WTC11 (cell line): ENCODE measurements around the gene MSH3. TPM values are rescaled to one million over a fixed set of nuclear protein-coding genes. Genes with fewer than 3 reads are reported as not detected.

Experiments used
- ATAC-seq: fragments of 200-7000 bp; cut with Tn5 transposase; 2 replicates; pipeline ENCODE4 v1.10.0; 2021; ENCODE audit warnings: mild to moderate bottlenecking, moderate library complexity
- CTCF ChIA-PET: fragments of 300-600 bp; sonication (Branson Sonifier 250); formaldehyde crosslinking; loops from one replicate; lab custom pipeline; 2021; ENCODE audit warnings: antibody characterized with exemption; lab: Charles Lee
- POLR2A ChIA-PET: fragments of 350-600 bp; sonication (Branson Sonifier 250); formaldehyde crosslinking; loops from one replicate; lab custom pipeline; 2021; ENCODE audit warnings: antibody characterized with exemption; lab: Charles Lee
- DNase-seq: peaks from one replicate; pipeline ENCODE4 v3.0.0; 2021; ENCODE audit warnings: low spot score
- H3K27ac Mint-ChIP-seq: 2 replicates; pipeline ENCODE4 v1.8.0; 2021; ENCODE audit warnings: mixed read lengths
- H3K27me3 Mint-ChIP-seq: 2 replicates; pipeline ENCODE4 v1.8.0; 2021; ENCODE audit warnings: low read depth, mild to moderate bottlenecking, moderate library complexity, mixed read lengths
- H3K36me3 Mint-ChIP-seq: 2 replicates; pipeline ENCODE4 v1.8.0; 2021; ENCODE audit warnings: mixed read lengths
- H3K4me1 Mint-ChIP-seq: 2 replicates; pipeline ENCODE4 v1.8.0; 2022; ENCODE audit warnings: mixed read lengths
- H3K4me3 Mint-ChIP-seq: 2 replicates; pipeline ENCODE4 v1.8.0; 2021; ENCODE audit warnings: mild to moderate bottlenecking, moderate library complexity, mixed read lengths
- H3K9me3 Mint-ChIP-seq: 2 replicates; pipeline ENCODE4 v1.8.0; 2021; ENCODE audit warnings: mixed read lengths
- AFF4 ChIP-seq: sonication (generic); formaldehyde crosslinking; IDR thresholded peaks from 2 replicates; pipeline ENCODE4 v1.8.1; 2023; ENCODE audit warnings: mild to moderate bottlenecking, missing genetic modification reagents, borderline replicate concordance
- ARID4B ChIP-seq: sonication (generic); formaldehyde crosslinking; IDR thresholded peaks from 2 replicates; pipeline ENCODE4 v1.8.0; 2023; ENCODE audit warnings: missing genetic modification reagents, mild to moderate bottlenecking, borderline replicate concordance
- ATF1 ChIP-seq: sonication (generic); formaldehyde crosslinking; IDR thresholded peaks from 2 replicates; pipeline ENCODE4 v1.8.1; 2023; ENCODE audit warnings: mild to moderate bottlenecking, moderate library complexity, missing genetic modification reagents
- ATF2 ChIP-seq: sonication (generic); formaldehyde crosslinking; IDR thresholded peaks from 2 replicates; pipeline ENCODE4 v1.8.1; 2022; ENCODE audit warnings: low read depth, missing genetic modification reagents, borderline replicate concordance
- E2F1 ChIP-seq: sonication (generic); formaldehyde crosslinking; IDR thresholded peaks from 2 replicates; pipeline ENCODE4 v1.8.0; 2022; ENCODE audit warnings: mild to moderate bottlenecking, missing genetic modification reagents
- ESRRA ChIP-seq: sonication (generic); formaldehyde crosslinking; IDR thresholded peaks from 2 replicates; pipeline ENCODE4 v1.8.1; 2022; ENCODE audit warnings: mild to moderate bottlenecking, missing genetic modification reagents, borderline replicate concordance
- HMGXB4 ChIP-seq: sonication (generic); formaldehyde crosslinking; IDR thresholded peaks from 2 replicates; pipeline ENCODE4 v1.8.1; 2023; ENCODE audit warnings: mild to moderate bottlenecking, moderate library complexity, missing genetic modification reagents
- KAT7 ChIP-seq: sonication (generic); formaldehyde crosslinking; IDR thresholded peaks from 2 replicates; pipeline ENCODE4 v1.8.1; 2023; ENCODE audit warnings: missing genetic modification reagents, mild to moderate bottlenecking, borderline replicate concordance
- MXD4 ChIP-seq: fragments of 250-450 bp; sonication (Bioruptor Pico); IDR thresholded peaks from 2 replicates; pipeline ENCODE4 v1.8.0; 2021; ENCODE audit warnings: mild to moderate bottlenecking, moderate library complexity, borderline replicate concordance
- NR1H2 ChIP-seq: sonication (generic); formaldehyde crosslinking; IDR thresholded peaks from 2 replicates; pipeline ENCODE4 v1.9.0; 2021; ENCODE audit warnings: mild to moderate bottlenecking, moderate library complexity, missing genetic modification reagents
- NR3C1 ChIP-seq: sonication (generic); formaldehyde crosslinking; conservative IDR thresholded peaks from 2 replicates; pipeline ENCODE4 v1.8.1; 2023; ENCODE audit warnings: low read depth, mild to moderate bottlenecking, missing genetic modification reagents
- RELA ChIP-seq: sonication (generic); formaldehyde crosslinking; IDR thresholded peaks from 2 replicates; pipeline ENCODE4 v1.8.1; 2022; ENCODE audit warnings: missing genetic modification reagents, mild to moderate bottlenecking, borderline replicate concordance
- USF2 ChIP-seq: sonication (generic); formaldehyde crosslinking; IDR thresholded peaks from 2 replicates; pipeline ENCODE4 v1.8.1; 2023; ENCODE audit warnings: mild to moderate bottlenecking, missing genetic modification reagents, moderate library complexity
- ZNF423 ChIP-seq: fragments of 250-450 bp; sonication (Bioruptor Pico); IDR thresholded peaks from 2 replicates; pipeline ENCODE4 v2.1.2; 2022; ENCODE audit warnings: mild to moderate bottlenecking, moderate library complexity
- ZNF425 ChIP-seq: fragments of 250-450 bp; sonication (Bioruptor Pico); conservative IDR thresholded peaks from 2 replicates; pipeline ENCODE4 v1.9.0; 2021; ENCODE audit warnings: mild to moderate bottlenecking
- ZNF532 ChIP-seq: fragments of 250-450 bp; sonication (Bioruptor Pico); IDR thresholded peaks from 2 replicates; pipeline ENCODE4 v1.9.0; 2021; ENCODE audit warnings: mild to moderate bottlenecking, borderline replicate concordance
- total RNA-seq: library from RNA; stranded (reverse); gene quantifications from 3 replicates; pipeline ENCODE4 v1.2.3, GENCODE V29; 2021

Gene MSH3
- total RNA-seq, 1 experiment from 2014 or later, result 14.6 TPM

- no peak for DNase-seq
- H3K9me3 Mint-ChIP-seq, result no peaks in the 10 kb centered on the region
- H3K4me1 Mint-ChIP-seq, result peaks cover 11% of the 10 kb centered on the region
- ATAC-seq, result no peak
- POLR2A ChIA-PET, result no interaction called here
- H3K36me3 Mint-ChIP-seq, result no peaks in the 10 kb centered on the region
- no peaks in the 10 kb centered on the region for H3K27me3 Mint-ChIP-seq
- CTCF ChIA-PET, result interaction anchor here (0.7 to 1.3 kb wide), 2 partner anchors 53 to 163 kb away, joined by 3 read pairs; no protein-coding TSS in a partner anchor
- H3K4me3 Mint-ChIP-seq, result no peak overlapping the region
- no peak overlapping the region for H3K27ac Mint-ChIP-seq
- TF ChIP-seq RELA (no peak), NR3C1 (CRISPR knock-in tag) (no peak), AFF4 (CRISPR knock-in tag) (no peak), ARID4B (no peak), KAT7 (no peak), ZNF423 (CRISPR knock-in tag) (no peak), USF2 (CRISPR knock-in tag) (no peak), ZNF425 (CRISPR knock-in tag) (no peak), NR1H2 (CRISPR knock-in tag) (no peak), HMGXB4 (CRISPR knock-in tag) (no peak), ATF1 (no peak), E2F1 (CRISPR knock-in tag) (no peak), MXD4 (no peak), ESRRA (CRISPR knock-in tag) (no peak), ZNF532 (CRISPR knock-in tag) (no peak), ATF2 (CRISPR knock-in tag) (no peak)
These were observed 110.3 kb downstream of the MSH3 start for GRCh38 chr5:80764786-80765185.
